Neural cell (in vitro differentiated cells): Measurements from ENCODE around the gene OR10Z1. TPM values are rescaled to one million over a fixed set of nuclear protein-coding genes. Genes with fewer than 3 reads are reported as not detected.

Source experiments
- H2AFZ ChIP-seq: fragments of 200-600, 300-800 bp; sonication (generic), shearing (Covaris generic); 2 replicates; pipeline ENCODE4 v1.6.0; 2014; ENCODE audit warnings: low read depth, mild to moderate bottlenecking, antibody characterized with exemption, low read length, moderate library complexity
- H3F3A ChIP-seq: fragments of 200-600 bp; shearing (Covaris generic); 2 replicates; pipeline ENCODE4 v1.6.1; 2016; ENCODE audit warnings: mild to moderate bottlenecking, moderate library complexity, mixed read lengths, antibody characterized with exemption, low read length; ENCODE audit not compliant: insufficient read depth, poor library complexity, severe bottlenecking
- H3K27ac ChIP-seq: fragments of 200-600, 300-800 bp; sonication (generic), shearing (Covaris generic); 2 replicates; pipeline ENCODE4 v1.5.1; 2014; ENCODE audit warnings: mild to moderate bottlenecking, low read length, moderate library complexity
- H3K27me3 ChIP-seq: fragments of 300-800, 200-600 bp; sonication (generic), shearing (Covaris generic); 2 replicates; pipeline ENCODE4 v1.6.0; 2014; ENCODE audit warnings: mild to moderate bottlenecking, low read depth, low read length, moderate library complexity; ENCODE audit not compliant: insufficient read depth
- H3K36me3 ChIP-seq: fragments of 300-800, 200-600 bp; sonication (generic), shearing (Covaris generic); 2 replicates; pipeline ENCODE4 v1.5.1; 2014; ENCODE audit warnings: mild to moderate bottlenecking, antibody characterized with exemption, low read length, moderate library complexity; ENCODE audit not compliant: insufficient read depth
- H3K4me2 ChIP-seq: fragments of 300-800, 200-600 bp; sonication (generic), shearing (Covaris generic); 2 replicates; pipeline ENCODE4 v1.6.0; 2014; ENCODE audit warnings: mild to moderate bottlenecking, low read length
- H3K4me3 ChIP-seq: fragments of 300-800, 200-600 bp; sonication (generic), shearing (Covaris generic); 2 replicates; pipeline ENCODE4 v1.5.1; 2014; ENCODE audit warnings: mild to moderate bottlenecking, low read length, moderate library complexity
- H3K79me2 ChIP-seq: fragments of 200-600 bp; shearing (Covaris generic); replicated peaks from 2 replicates; pipeline ENCODE4 v1.6.0; 2014; ENCODE audit warnings: mild to moderate bottlenecking, low read length, moderate library complexity; ENCODE audit not compliant: insufficient read depth
- H3K9ac ChIP-seq: fragments of 300-800, 200-600 bp; sonication (generic), shearing (Covaris generic); 2 replicates; pipeline ENCODE4 v1.6.1; 2016; ENCODE audit warnings: mild to moderate bottlenecking, low read length, mixed read lengths
- H3K9me2 ChIP-seq: fragments of 200-600 bp; shearing (Covaris generic); 2 replicates; pipeline ENCODE4 v1.6.1; 2016; ENCODE audit warnings: mild to moderate bottlenecking, low read length, mixed read lengths; ENCODE audit not compliant: insufficient read depth
- H3K9me3 ChIP-seq: fragments of 200-600, 300-800 bp; sonication (generic), shearing (Covaris generic); 2 replicates; pipeline ENCODE4 v1.6.1; 2016; ENCODE audit warnings: mild to moderate bottlenecking, mixed run types, low read length, moderate library complexity, mixed read lengths
- H4K20me1 ChIP-seq: fragments of 200-600 bp; shearing (Covaris generic); 2 replicates; pipeline ENCODE4 v1.6.1; 2016; ENCODE audit warnings: mild to moderate bottlenecking, mixed run types; ENCODE audit not compliant: insufficient read depth
- CTCF ChIP-seq: fragments of 450-650 bp; IDR thresholded peaks from 2 replicates; pipeline ENCODE4 v1.5.1; 2014; ENCODE audit warnings: antibody characterized with exemption, mild to moderate bottlenecking, moderate library complexity; ENCODE audit not compliant: poor library complexity, severe bottlenecking
- EP300 ChIP-seq: fragments of 450-650 bp; conservative IDR thresholded peaks from 2 replicates; pipeline ENCODE4 v1.6.1; 2014; ENCODE audit warnings: antibody characterized with exemption, mild to moderate bottlenecking, moderate library complexity; ENCODE audit not compliant: poor library complexity, severe bottlenecking
- EZH2 ChIP-seq: fragments of 200-600, 300-800 bp; shearing (Covaris generic), sonication (generic); IDR thresholded peaks from 2 replicates; pipeline ENCODE4 v1.6.1; 2014; ENCODE audit warnings: antibody characterized with exemption, low read length, borderline replicate concordance, mild to moderate bottlenecking; ENCODE audit not compliant: insufficient read depth, poor library complexity, severe bottlenecking
- MXI1 ChIP-seq: fragments of 450-650 bp; conservative IDR thresholded peaks from 2 replicates; pipeline ENCODE4 v1.6.1; 2014; ENCODE audit warnings: antibody characterized with exemption, mild to moderate bottlenecking; ENCODE audit not compliant: poor library complexity, severe bottlenecking
- POLR2AphosphoS5 ChIP-seq: IDR thresholded peaks from 2 replicates; pipeline ENCODE4 v1.6.1; 2012
- RAD21 ChIP-seq: fragments of 450-650 bp; conservative IDR thresholded peaks from 2 replicates; pipeline ENCODE4 v1.6.1; 2014; ENCODE audit warnings: antibody characterized with exemption, mild to moderate bottlenecking, moderate library complexity
- REST ChIP-seq: IDR thresholded peaks from 2 replicates; pipeline ENCODE4 v1.6.1; 2012; ENCODE audit warnings: borderline replicate concordance
- SMC3 ChIP-seq: fragments of 450-650 bp; conservative IDR thresholded peaks from 2 replicates; pipeline ENCODE4 v1.6.1; 2014; ENCODE audit warnings: antibody characterized with exemption, mild to moderate bottlenecking, moderate library complexity; ENCODE audit not compliant: poor library complexity
- TAF1 ChIP-seq: IDR thresholded peaks from 2 replicates; pipeline ENCODE4 v1.6.1; 2012; ENCODE audit warnings: low read depth
- polyA minus RNA-seq: library from RNA; depleted of rRNA, polyadenylated mRNA; stranded (reverse); fragments of >200 nt; gene quantifications from 2 replicates; pipeline ENCODE4 v1.2.3, GENCODE V29; 2014
- polyA plus RNA-seq: library from polyadenylated mRNA; depleted of rRNA; stranded (reverse); fragments of >200 nt; gene quantifications from 2 replicates; pipeline ENCODE4 v1.2.3, GENCODE V29; 2014

The OR10Z1 gene
- polyA plus RNA-seq (not detected in 2 replicates), polyA minus RNA-seq (not detected in 2 replicates)

- TF ChIP-seq TAF1 (no peak), SMC3 (no peak), MXI1 (no peak), POLR2AphosphoS5 (no peak), RAD21 (no peak)
- no peaks in the 10 kb centered on the region for H4K20me1 ChIP-seq
- no peaks in the 10 kb centered on the region for H3F3A ChIP-seq
- H3K27me3 ChIP-seq, result no peaks in the 10 kb centered on the region
- H3K9me2 ChIP-seq, result no peaks in the 10 kb centered on the region
- H3K79me2 ChIP-seq, result no peaks in the 10 kb centered on the region
- H3K4me2 ChIP-seq, result no peak within 1 kb of the TSS
- H3K36me3 ChIP-seq, result no peaks in the 10 kb centered on the region
- H3K27ac ChIP-seq, result no peak within 1 kb of the TSS
- H3K9me3 ChIP-seq, result no peaks in the 10 kb centered on the region
- no peak within 1 kb of the TSS for H3K4me3 ChIP-seq
- no peak within 1 kb of the TSS for H2AFZ ChIP-seq
- H3K9ac ChIP-seq, result no peak within 1 kb of the TSS
Measured at GRCh38 chr1:158604968-158605367, at the start of gene OR10Z1. TSS of gene OR10Z1 (plus strand) at chr1:158605268. CDS start at chr1:158606439, 1,171 bp downstream.

- no peaks in the 10 kb centered on the region for H3K9me3 ChIP-seq
- no peak overlapping the region for H2AFZ ChIP-seq
- H3K79me2 ChIP-seq, result no peaks in the 10 kb centered on the region
- no peak overlapping the region for H3K4me3 ChIP-seq
- H3K9ac ChIP-seq, result no peak overlapping the region
- no peaks in the 10 kb centered on the region for H3K9me2 ChIP-seq
- H3F3A ChIP-seq, result no peaks in the 10 kb centered on the region
- no peaks in the 10 kb centered on the region for H4K20me1 ChIP-seq
- TF ChIP-seq SMC3, result no peak
- no peak for TF ChIP-seq EP300
- no peak for TF ChIP-seq CTCF
- TF ChIP-seq TAF1, result no peak
- TF ChIP-seq RAD21, result no peak
- TF ChIP-seq POLR2AphosphoS5, result no peak
- no peak for TF ChIP-seq REST
- no peak for TF ChIP-seq EZH2
- TF ChIP-seq MXI1, result no peak
- H3K27me3 ChIP-seq, result no peaks in the 10 kb centered on the region
- H3K4me2 ChIP-seq, result no peak overlapping the region
- no peaks in the 10 kb centered on the region for H3K36me3 ChIP-seq
- no peak overlapping the region for H3K27ac ChIP-seq
Measured at GRCh38 chr1:158559696-158560095, 45.4 kb upstream of the OR10Z1 start.

- no peak overlapping the region for H2AFZ ChIP-seq
- H3K27me3 ChIP-seq, result no peaks in the 10 kb centered on the region
- no peaks in the 10 kb centered on the region for H3K79me2 ChIP-seq
- no peaks in the 10 kb centered on the region for H3K9me3 ChIP-seq
- H3K27ac ChIP-seq, result no peak overlapping the region
- no peak overlapping the region for H3K9ac ChIP-seq
- H4K20me1 ChIP-seq, result no peaks in the 10 kb centered on the region
- no peak overlapping the region for H3K4me2 ChIP-seq
- no peak for TF ChIP-seq MXI1
- TF ChIP-seq POLR2AphosphoS5, result no peak
- TF ChIP-seq EP300, result no peak
- no peak for TF ChIP-seq TAF1
- no peaks in the 10 kb centered on the region for H3K9me2 ChIP-seq
- no peaks in the 10 kb centered on the region for H3K36me3 ChIP-seq
- H3K4me3 ChIP-seq, result no peak overlapping the region
- no peaks in the 10 kb centered on the region for H3F3A ChIP-seq
Measured at GRCh38 chr1:158563853-158564252, 41.2 kb upstream of the OR10Z1 start.
